Activated naive CD8-positive, alpha-beta T cell treated with anti-CD3 and anti-CD28 coated beads for 36 hours (primary cell): ENCODE results near the gene CMYA5. TPM values are rescaled to one million over a fixed set of nuclear protein-coding genes. Genes with fewer than 3 reads are reported as not detected.

Experiments used
- DNase-seq: peaks from one replicate; pipeline ENCODE4 v3.0.0; 2021
- H3K27ac Mint-ChIP-seq: one replicate; pipeline ENCODE4 v1.8.0; 2022; ENCODE audit warnings: mild to moderate bottlenecking, moderate library complexity, mixed read lengths
- H3K27me3 Mint-ChIP-seq: one replicate; pipeline ENCODE4 v1.8.0; 2022; ENCODE audit warnings: mild to moderate bottlenecking, mixed read lengths
- H3K36me3 Mint-ChIP-seq: one replicate; pipeline ENCODE4 v1.8.0; 2021; ENCODE audit warnings: mild to moderate bottlenecking, mixed read lengths
- H3K4me1 Mint-ChIP-seq: one replicate; pipeline ENCODE4 v1.8.0; 2021; ENCODE audit warnings: mixed read lengths
- H3K4me3 Mint-ChIP-seq: one replicate; pipeline ENCODE4 v1.8.0; 2022; ENCODE audit warnings: mild to moderate bottlenecking, moderate library complexity, mixed read lengths
- H3K9me3 Mint-ChIP-seq: one replicate; pipeline ENCODE4 v1.8.0; 2022; ENCODE audit warnings: mixed read lengths
- total RNA-seq, 2 experiments: library from RNA; stranded (reverse); gene quantifications; one replicate each; pipeline ENCODE4 v1.2.3, GENCODE V29; 2021

CMYA5 gene
- total RNA-seq, 2 experiments from 2014 or later, result 0.16 to 0.29 TPM

DNA sequence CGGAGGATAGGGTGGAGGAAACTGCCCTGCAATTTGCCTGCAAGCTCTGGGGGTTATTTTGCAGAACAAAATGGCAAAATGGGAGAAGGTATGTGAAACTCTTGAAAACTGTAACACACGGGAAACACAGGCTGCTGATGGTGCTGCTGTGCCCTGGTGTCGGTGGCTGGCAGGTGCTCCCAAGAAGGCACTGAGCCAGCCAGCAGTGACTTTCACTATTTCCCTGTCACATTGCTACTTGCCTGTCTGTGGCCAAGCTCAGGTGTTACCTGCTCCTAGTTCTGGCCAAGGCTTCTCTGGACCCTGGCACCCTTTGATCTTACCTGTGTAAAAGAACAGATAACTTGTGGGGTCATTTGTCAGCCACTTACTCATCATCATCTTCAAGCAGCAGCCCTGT is 102.2 kb downstream of the CMYA5 start:
- no peak for DNase-seq
- Mint-ChIP-seq H3K27ac (no peak overlapping the region), H3K9me3 (no peaks in the 10 kb centered on the region), H3K27me3 (peaks cover 8% of the 10 kb centered on the region), H3K4me1 (no peaks in the 10 kb centered on the region), H3K36me3 (no peaks in the 10 kb centered on the region), H3K4me3 (no peak overlapping the region)

DNA sequence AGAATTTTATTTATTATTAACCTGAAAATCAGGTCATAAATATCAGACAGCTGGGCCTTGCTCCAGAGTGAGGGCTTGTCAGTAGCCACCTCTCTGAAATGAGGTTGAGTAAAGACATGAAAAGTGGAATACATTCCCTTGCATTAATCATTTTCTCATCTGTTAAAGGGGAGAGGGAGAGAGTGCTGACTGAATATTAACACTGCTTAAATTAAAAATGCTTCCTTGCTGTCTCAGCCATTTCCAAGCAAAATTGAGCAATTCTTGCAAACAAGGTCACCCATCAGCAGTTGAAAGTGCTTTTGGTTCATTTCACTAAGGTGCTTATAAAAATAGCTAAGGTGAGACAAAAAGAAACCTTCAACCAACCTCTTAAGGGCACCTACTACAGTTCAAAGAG is 102.8 kb downstream of the CMYA5 start:
- Mint-ChIP-seq H3K9me3 (no peaks in the 10 kb centered on the region), H3K27me3 (peaks cover 8% of the 10 kb centered on the region), H3K36me3 (no peaks in the 10 kb centered on the region), H3K4me3 (no peak overlapping the region), H3K27ac (no peak overlapping the region), H3K4me1 (no peaks in the 10 kb centered on the region)
- DNase-seq, result no peak

DNA sequence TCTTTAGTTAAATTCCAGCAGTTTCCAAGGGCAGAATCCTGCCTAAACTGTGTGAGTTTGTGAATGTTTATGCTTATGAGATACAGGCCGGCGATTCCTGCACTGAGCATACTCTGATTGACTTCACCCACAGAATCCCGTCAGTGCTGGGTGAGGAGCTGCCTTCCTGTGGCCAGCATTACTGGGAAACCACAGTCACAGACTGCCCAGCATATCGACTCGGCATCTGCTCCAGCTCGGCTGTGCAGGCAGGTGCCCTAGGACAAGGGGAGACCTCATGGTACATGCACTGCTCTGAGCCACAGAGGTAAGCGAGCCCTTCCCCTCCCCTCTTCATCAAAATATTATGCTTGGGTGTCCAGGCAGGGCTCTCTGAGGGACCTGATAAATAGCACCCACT is 103.7 kb downstream of the CMYA5 start:
- H3K36me3 Mint-ChIP-seq, result no peaks in the 10 kb centered on the region
- H3K4me3 Mint-ChIP-seq, result no peak overlapping the region
- H3K27me3 Mint-ChIP-seq, result peaks cover 8% of the 10 kb centered on the region

DNA sequence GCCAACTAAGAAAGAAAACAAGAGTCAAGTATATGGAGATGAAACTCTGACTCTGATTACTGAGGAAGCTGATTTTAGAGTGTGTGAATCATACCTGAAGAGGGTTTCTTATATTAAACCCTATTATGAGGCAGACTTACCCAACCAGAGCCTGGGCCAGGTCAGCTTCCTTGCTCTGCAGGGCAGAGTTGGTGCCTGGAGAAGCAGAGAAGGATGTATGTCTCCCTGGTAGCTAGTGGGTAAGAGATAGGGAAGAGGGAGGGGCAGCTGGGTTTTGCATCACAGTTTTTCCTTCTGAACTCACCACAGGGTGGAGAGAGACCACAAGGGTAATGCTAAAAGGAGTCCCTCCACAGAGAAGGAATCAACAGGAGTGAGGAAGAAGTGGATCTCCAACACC is 104.1 kb downstream of the CMYA5 start:
- no peaks in the 10 kb centered on the region for H3K4me1 Mint-ChIP-seq
- H3K4me3 Mint-ChIP-seq, result no peak overlapping the region
- H3K27me3 Mint-ChIP-seq, result peaks cover 8% of the 10 kb centered on the region
- DNase-seq, result no peak
- H3K27ac Mint-ChIP-seq, result no peak overlapping the region
- H3K36me3 Mint-ChIP-seq, result no peaks in the 10 kb centered on the region
- H3K9me3 Mint-ChIP-seq, result no peaks in the 10 kb centered on the region

More for the DNA sequence above, 103.7 kb downstream of the CMYA5 start:
- Mint-ChIP-seq H3K4me1 (no peaks in the 10 kb centered on the region), H3K9me3 (no peaks in the 10 kb centered on the region), H3K27ac (no peak overlapping the region)
- DNase-seq, result no peak

DNA sequence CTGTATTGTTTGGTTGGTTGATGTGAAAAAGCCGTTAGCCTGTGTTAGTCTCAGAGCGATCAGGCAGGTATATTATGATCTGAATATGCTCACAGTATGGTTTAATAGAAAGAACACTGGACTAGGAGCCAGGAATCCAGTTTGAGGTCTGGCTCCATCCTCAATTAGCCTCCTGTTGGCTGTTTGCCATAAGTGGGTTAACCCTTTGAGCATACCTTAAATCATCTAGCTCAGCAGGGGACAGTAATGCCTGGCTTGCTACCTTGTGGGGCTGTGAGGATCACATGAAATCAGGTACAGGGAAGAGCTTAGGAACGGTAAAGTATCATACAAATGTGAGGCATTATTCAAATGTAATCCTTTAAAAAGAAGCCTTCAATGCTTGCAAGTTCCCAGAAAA is 104.7 kb downstream of the CMYA5 start:
- H3K27me3 Mint-ChIP-seq, result peaks cover 8% of the 10 kb centered on the region
- no peak for DNase-seq
- no peaks in the 10 kb centered on the region for H3K9me3 Mint-ChIP-seq
- H3K4me1 Mint-ChIP-seq, result no peaks in the 10 kb centered on the region
- no peak overlapping the region for H3K4me3 Mint-ChIP-seq
- no peaks in the 10 kb centered on the region for H3K36me3 Mint-ChIP-seq
- no peak overlapping the region for H3K27ac Mint-ChIP-seq

DNA sequence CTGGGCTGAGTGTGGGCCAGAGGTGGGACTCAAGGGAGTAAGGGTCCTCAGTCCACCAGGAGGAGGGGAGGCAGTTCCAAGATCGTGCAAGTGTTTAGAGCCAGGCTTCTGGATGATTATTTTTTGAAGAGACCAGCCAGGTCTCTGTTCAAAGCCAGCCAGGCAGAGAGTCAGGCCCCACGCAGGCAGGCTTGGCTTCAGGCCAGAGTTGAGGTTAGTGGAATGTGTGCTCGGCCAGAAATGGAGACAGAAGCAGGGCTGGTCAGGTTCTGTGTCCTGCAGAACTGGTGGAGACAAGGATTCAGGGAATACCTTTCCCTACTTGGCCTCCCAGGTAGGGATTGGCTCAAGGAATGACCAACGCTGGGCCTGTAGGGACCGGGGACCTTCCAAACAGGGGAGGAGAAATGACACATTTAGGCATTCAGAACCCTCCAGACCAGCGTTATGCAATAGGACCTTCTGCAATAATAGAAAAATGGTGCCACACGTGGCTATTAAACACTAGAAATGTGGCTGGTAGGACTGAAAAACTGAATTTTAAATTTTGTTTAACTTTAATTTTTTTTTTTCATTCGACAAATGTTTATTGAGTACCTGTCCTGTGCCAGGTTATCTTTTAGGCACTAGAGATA is 106.2 kb downstream of the CMYA5 start:
- H3K27me3 Mint-ChIP-seq, result no peaks in the 10 kb centered on the region
- H3K4me3 Mint-ChIP-seq, result no peak overlapping the region
- no peaks in the 10 kb centered on the region for H3K9me3 Mint-ChIP-seq
- H3K4me1 Mint-ChIP-seq, result peaks cover 1% of the 10 kb centered on the region
- H3K36me3 Mint-ChIP-seq, result no peaks in the 10 kb centered on the region
- DNase-seq, result no peak
- H3K27ac Mint-ChIP-seq, result no peak overlapping the region

DNA sequence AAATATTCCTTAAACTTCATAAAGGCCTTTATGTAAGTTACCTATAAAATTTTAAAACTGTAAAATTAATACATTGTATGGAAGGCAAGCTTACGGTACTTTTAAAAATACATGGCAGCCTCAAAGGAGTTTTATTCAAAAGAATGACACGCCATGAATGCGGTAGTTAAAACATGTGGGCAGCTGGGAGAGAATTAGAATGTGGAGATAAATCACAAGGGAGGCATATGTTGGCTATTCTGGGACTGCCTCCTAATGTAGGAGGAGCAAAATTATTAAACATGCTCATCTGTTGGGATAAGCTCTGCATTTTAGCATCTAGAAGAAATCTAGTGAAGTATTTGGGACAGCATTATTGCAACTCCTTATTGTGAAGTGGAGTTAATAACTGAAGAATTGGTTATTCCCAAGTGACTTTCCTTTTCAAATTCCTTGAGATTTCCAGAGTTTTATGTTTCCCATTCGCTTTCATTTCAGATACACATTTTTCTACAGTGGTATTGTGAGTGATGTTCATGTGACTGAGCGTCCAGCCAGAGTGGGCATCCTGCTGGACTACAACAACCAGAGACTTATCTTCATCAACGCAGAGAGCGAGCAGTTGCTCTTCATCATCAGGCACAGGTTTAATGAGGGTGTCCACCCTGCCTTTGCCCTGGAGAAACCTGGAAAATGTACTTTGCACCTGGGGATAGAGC is 109.4 kb downstream of the CMYA5 start:
- no peaks in the 10 kb centered on the region for H3K9me3 Mint-ChIP-seq
- no peak overlapping the region for H3K4me3 Mint-ChIP-seq
- no peaks in the 10 kb centered on the region for H3K27me3 Mint-ChIP-seq
- H3K36me3 Mint-ChIP-seq, result no peaks in the 10 kb centered on the region
- no peak for DNase-seq
- no peak overlapping the region for H3K27ac Mint-ChIP-seq
- H3K4me1 Mint-ChIP-seq, result peaks cover 11% of the 10 kb centered on the region

DNA sequence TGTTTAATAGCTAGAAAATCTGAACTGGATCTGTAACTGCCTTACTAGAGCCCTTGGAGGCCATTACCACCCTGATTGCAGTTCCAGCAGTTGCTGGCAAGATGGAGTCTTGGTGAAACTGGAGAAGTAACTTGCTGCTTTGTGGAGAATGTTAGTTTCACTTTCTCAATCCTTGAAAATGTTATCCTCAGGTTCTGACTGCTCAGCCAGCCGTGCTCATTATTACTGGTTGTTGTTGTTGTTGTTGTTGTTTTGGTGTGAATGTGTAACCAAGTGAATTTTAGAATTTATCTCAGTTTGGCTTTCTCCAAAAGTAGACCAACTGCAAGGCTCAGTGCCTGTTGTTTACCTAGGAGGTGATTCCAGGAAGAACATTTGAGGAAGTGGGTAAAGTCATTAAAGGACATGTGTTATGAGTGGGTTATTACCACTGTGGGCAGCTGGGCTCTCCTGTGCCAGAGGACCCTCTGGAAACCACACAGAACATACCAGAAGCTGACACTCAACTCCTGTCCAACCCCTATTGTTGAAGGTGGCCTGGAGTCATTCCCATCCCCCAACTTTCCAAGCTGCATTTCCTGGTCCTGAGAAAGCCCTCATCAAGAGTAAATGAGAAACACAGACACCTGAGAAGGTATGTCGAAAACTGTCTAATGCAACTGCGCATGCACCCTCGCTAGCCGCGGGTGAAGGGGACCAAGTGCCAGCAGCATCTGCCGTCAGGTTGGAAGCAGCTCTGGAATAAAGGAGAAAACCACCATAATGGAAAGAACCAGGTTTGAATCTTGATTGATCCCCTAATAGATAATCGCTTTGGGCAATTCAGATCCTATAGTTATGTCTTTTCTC is 111.6 kb downstream of the CMYA5 start:
- H3K27me3 Mint-ChIP-seq, result no peaks in the 10 kb centered on the region
- no peak for DNase-seq
- H3K27ac Mint-ChIP-seq, result no peak overlapping the region
- no peaks in the 10 kb centered on the region for H3K9me3 Mint-ChIP-seq
- H3K36me3 Mint-ChIP-seq, result no peaks in the 10 kb centered on the region
- H3K4me1 Mint-ChIP-seq, result peaks cover 11% of the 10 kb centered on the region
- H3K4me3 Mint-ChIP-seq, result no peak overlapping the region

DNA sequence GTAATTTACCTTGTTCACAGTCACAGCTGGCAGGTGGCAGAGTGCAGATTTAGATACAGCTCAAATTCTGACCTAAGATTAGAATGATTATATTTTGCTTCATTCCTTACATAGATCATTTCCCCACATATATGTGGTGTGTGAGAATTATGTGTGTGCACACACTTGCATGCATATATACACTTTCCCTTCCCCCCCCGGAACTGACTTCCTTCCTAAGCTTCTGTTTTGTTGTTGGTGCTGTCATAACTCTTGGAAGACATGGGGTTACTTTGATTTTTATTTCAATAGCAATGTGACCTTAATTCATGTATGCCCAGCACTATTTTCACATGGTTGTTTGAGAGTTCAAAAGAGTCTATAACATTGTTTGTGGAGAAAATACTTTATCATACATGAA is 112.8 kb downstream of the CMYA5 start:
- H3K36me3 Mint-ChIP-seq, result no peaks in the 10 kb centered on the region
- H3K27ac Mint-ChIP-seq, result no peak overlapping the region
- peaks cover 11% of the 10 kb centered on the region for H3K4me1 Mint-ChIP-seq
- no peak for DNase-seq
- H3K4me3 Mint-ChIP-seq, result no peak overlapping the region
- H3K9me3 Mint-ChIP-seq, result no peaks in the 10 kb centered on the region
- no peaks in the 10 kb centered on the region for H3K27me3 Mint-ChIP-seq

DNA sequence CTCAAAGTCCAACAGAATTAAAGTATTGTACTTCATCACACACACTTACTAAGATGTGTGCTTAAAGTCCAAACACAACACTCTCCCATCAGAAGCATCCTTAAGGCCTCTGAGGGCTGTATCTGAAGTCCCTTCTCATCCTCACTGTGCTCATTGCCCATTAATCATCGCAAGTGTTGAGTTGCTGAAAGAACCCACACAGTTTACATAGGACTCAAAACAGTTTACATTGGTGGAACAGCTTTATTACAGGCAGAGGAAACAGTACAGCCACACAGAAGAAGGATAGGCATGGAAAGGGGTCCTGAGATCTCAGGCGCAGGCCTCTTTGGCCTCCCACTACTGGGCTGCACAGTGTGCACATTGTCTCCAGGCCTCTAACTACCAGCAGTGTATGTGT is 113.4 kb downstream of the CMYA5 start:
- Mint-ChIP-seq H3K4me1 (peaks cover 11% of the 10 kb centered on the region), H3K27me3 (no peaks in the 10 kb centered on the region), H3K9me3 (no peaks in the 10 kb centered on the region), H3K36me3 (no peaks in the 10 kb centered on the region), H3K4me3 (no peak overlapping the region), H3K27ac (no peak overlapping the region)
- DNase-seq, result no peak

DNA sequence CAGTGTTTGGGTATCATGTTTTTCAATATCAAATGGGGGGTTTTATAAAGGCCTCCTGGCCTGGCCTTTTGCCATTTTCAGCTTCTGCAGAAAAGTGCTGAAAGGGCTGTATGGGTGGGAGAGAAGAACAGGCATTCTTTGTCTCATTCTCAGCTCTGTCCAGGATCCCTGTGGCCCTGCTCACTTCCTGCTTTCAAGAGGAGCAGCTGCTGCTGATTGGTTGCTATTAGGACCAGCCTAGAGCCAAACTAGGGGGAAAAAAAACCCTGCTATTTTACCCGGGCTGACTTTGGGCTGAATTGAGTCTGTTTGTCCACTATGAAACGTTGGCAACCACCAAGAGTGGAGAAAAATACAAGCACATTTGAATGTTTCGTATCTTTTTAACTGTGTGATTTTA is 117.1 kb downstream of the CMYA5 start:
- peaks cover 7% of the 10 kb centered on the region for H3K4me1 Mint-ChIP-seq
- DNase-seq, result no peak
- H3K36me3 Mint-ChIP-seq, result no peaks in the 10 kb centered on the region
- H3K27me3 Mint-ChIP-seq, result no peaks in the 10 kb centered on the region
- no peak overlapping the region for H3K27ac Mint-ChIP-seq
- no peak overlapping the region for H3K4me3 Mint-ChIP-seq
- no peaks in the 10 kb centered on the region for H3K9me3 Mint-ChIP-seq

DNA sequence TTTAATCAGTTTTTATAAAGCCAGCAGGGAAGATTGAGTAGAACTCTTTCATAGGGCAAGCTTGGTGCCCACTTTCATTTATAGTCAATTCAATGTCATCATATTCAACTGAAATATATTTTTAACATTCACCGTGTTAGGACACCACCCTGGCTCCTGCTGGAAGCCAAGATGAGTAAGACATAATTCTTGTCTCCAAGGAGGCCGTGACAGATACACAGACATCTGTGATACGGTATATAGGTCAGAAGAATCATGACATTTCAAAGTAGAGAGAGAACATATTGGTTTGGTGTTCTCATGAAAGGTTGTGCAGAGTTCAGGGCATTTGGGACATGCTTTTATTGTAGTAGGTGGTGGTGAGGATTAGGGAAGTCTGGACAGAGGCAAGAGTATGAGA is 120.1 kb downstream of the CMYA5 start:
- Mint-ChIP-seq H3K4me3 (no peak overlapping the region), H3K36me3 (no peaks in the 10 kb centered on the region), H3K9me3 (no peaks in the 10 kb centered on the region), H3K27ac (no peak overlapping the region), H3K4me1 (no peaks in the 10 kb centered on the region), H3K27me3 (peaks cover 2% of the 10 kb centered on the region)
- DNase-seq, result no peak

DNA sequence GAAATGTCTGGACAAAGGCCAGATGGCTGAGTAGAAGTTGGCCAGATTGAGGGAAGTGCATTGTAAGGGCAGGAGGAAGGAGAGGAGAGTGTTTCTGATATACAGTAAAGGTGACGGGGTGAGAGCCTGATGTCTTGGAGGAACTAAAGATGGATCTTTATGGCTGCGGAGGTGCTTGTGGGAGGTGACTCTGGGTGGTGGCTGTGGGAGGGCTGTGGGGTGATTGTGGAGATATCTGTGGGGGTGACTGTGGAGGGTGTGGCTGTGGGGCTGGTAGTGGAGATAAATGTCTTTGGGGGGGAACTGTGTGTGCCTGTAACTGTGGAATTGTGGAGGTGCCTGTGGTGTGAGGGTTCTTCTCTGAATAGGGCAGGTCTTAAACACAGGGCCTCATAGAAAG is 121.4 kb downstream of the CMYA5 start:
- Mint-ChIP-seq H3K4me3 (no peak overlapping the region), H3K27me3 (peaks cover 6% of the 10 kb centered on the region), H3K27ac (no peak overlapping the region), H3K9me3 (no peaks in the 10 kb centered on the region), H3K4me1 (no peaks in the 10 kb centered on the region), H3K36me3 (no peaks in the 10 kb centered on the region)
- no peak for DNase-seq

DNA sequence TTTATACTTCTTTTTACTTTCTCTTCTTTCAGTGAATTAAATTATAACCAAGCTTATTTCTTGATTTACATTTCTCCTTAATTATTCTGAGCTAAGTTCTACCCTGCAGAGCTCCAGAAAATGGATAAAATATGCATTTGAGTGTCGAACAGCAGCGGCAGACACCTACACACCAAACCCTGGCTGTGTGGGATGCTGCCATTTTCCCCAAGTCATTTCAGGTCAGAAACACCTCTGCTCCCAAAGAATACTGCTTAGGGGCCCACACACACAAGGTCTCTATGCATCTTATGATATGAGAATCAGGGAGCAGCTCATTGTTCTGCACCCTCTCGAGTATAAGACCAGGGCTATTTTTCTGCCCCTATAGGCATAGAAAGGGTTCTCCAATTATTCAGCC is 122.3 kb downstream of the CMYA5 start:
- H3K36me3 Mint-ChIP-seq, result peaks cover 4% of the 10 kb centered on the region
- no peaks in the 10 kb centered on the region for H3K4me1 Mint-ChIP-seq
- DNase-seq, result no peak
- peaks cover 6% of the 10 kb centered on the region for H3K27me3 Mint-ChIP-seq
- no peak overlapping the region for H3K4me3 Mint-ChIP-seq
- no peaks in the 10 kb centered on the region for H3K9me3 Mint-ChIP-seq
- H3K27ac Mint-ChIP-seq, result no peak overlapping the region

DNA sequence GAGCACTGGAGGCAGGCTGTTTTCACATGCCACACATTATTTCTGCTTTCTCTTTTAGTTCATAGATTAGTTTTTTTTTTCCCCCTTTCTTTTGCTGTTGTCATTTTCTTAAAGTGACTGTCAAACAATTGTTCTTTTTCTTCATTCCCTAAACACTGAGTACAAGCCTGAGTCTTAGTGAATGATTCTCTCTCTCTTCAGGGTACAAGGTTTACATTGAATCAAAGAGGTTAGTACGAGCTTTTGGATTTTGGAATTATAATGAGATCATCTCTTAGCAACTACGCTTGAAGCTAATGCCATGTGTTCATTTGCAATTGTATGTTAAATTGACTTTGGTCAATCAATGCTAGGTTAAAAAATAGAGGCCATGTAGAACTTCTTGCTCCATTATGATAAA is 125.1 kb downstream of the CMYA5 start:
- Mint-ChIP-seq H3K27me3 (peaks cover 14% of the 10 kb centered on the region), H3K9me3 (peaks cover 11% of the 10 kb centered on the region), H3K4me1 (no peaks in the 10 kb centered on the region), H3K4me3 (no peak overlapping the region), H3K27ac (no peak overlapping the region), H3K36me3 (peaks cover 4% of the 10 kb centered on the region)
- no peak for DNase-seq
